Measurements from ENCODE around the gene LMO1. TPM values are rescaled to one million over a fixed set of nuclear protein-coding genes. Genes with fewer than 3 reads are reported as not detected.

Gene LMO1
- total and polyA plus RNA-seq, 8 donors, result 0.65 TPM; not detected in 7

- no peak overlapping the region for H3K27ac ChIP-seq
- DNase-seq, result no peak
These were observed 59.7 kb downstream of the LMO1 start for GRCh38 chr11:8204025-8204424.

GRCh38 chr11:8203414-8203715, 60.3 kb downstream of the LMO1 start:
- H3K36me3 ChIP-seq, result no peaks in the 10 kb centered on the region
- H3K4me1 ChIP-seq, result peaks cover 5 to 24% (median 13%) of the 10 kb centered on the region in 4 donors
- peaks cover 0 to 40% (median 9%) of the 10 kb centered on the region in 3 donors for H3K27me3 ChIP-seq
- DNase-seq, result no peak
- H3K27ac ChIP-seq, result no peak overlapping the region
- H3K4me3 ChIP-seq, result no peak overlapping the region
- WGBS, 5 donors, result 64 to 88% (median 81%) methylated on average over 1 to 2 of the region's 2 CpGs
- no peaks in the 10 kb centered on the region for H3K9me3 ChIP-seq
- TF ChIP-seq POLR2A (IDR thresholded peaks at IDR 0.05) (no peak), POLR2AphosphoS5 (IDR thresholded peaks at IDR 0.05) (no peak), EP300 (IDR thresholded peaks at IDR 0.05) (no peak), CTCF (IDR thresholded peaks at IDR 0.05) (no peak)
- intact Hi-C loops (cut with DNase I; ENCODE audit: low total_unique reads), result no loop called here

More at GRCh38 chr11:8204025-8204424, 59.7 kb downstream of the LMO1 start:
- TF ChIP-seq EP300 (IDR thresholded peaks at IDR 0.05) (no peak), CTCF (IDR thresholded peaks at IDR 0.05) (no peak), POLR2AphosphoS5 (IDR thresholded peaks at IDR 0.05) (no peak), POLR2A (IDR thresholded peaks at IDR 0.05) (no peak)
- H3K36me3 ChIP-seq, result no peaks in the 10 kb centered on the region
- no peaks in the 10 kb centered on the region for H3K9me3 ChIP-seq
- WGBS, 5 donors, result 64 to 79% (median 73%) methylated on average over 5 of the region's 5 CpGs
- peaks cover 5 to 24% (median 13%) of the 10 kb centered on the region in 4 donors for H3K4me1 ChIP-seq
- no peak overlapping the region for H3K4me3 ChIP-seq
- intact Hi-C loops (cut with DNase I; ENCODE audit: low total_unique reads), result no loop called here
- peaks cover 0 to 46% (median 9%) of the 10 kb centered on the region in 3 donors for H3K27me3 ChIP-seq

- whole genome bisulfite sequencing, 5 donors, result 82 to 91% (median 87%) methylated on average over 11 of the region's 11 CpGs
- no peak for DNase-seq
- Histone ChIP-seq H3K36me3 (no peaks in the 10 kb centered on the region), H3K4me3 (no peak overlapping the region), H3K9me3 (no peaks in the 10 kb centered on the region), H3K27ac (no peak overlapping the region), H3K4me1 (peaks cover 5 to 24% (median 13%) of the 10 kb centered on the region in 4 donors), H3K27me3 (peaks cover 0 to 34% (median 9%) of the 10 kb centered on the region in 3 donors)
- TF ChIP-seq CTCF (IDR thresholded peaks at IDR 0.05), result no peak
- no peak for TF ChIP-seq EP300 (IDR thresholded peaks at IDR 0.05)
- no peak for TF ChIP-seq POLR2AphosphoS5 (IDR thresholded peaks at IDR 0.05)
- TF ChIP-seq POLR2A (IDR thresholded peaks at IDR 0.05), result no peak
- intact Hi-C loops (cut with DNase I; ENCODE audit: low total_unique reads), result no loop called here
These were observed 60.9 kb downstream of the LMO1 start for GRCh38 chr11:8202516-8203413.

- H3K27ac ChIP-seq, result no peak overlapping the region
- intact Hi-C loops (cut with DNase I; ENCODE audit: low total_unique reads), result no loop called here
- WGBS, 5 donors, result 47 to 66% (median 56%) methylated on average over 4 of the region's 4 CpGs
- H3K4me3 ChIP-seq, result no peak overlapping the region
- H3K4me1 ChIP-seq, result peaks cover 0 to 14% (median 5%) of the 10 kb centered on the region in 4 donors
- H3K9me3 ChIP-seq, result no peaks in the 10 kb centered on the region
- DNase-seq, result peak in 1 of 2 donors; percentile 53
- H3K36me3 ChIP-seq, result no peaks in the 10 kb centered on the region
- peaks cover 0 to 25% (median 0%) of the 10 kb centered on the region in 3 donors for H3K27me3 ChIP-seq
- TF ChIP-seq EP300 (IDR thresholded peaks at IDR 0.05) (no peak), CTCF (IDR thresholded peaks at IDR 0.05) (no peak), POLR2A (IDR thresholded peaks at IDR 0.05) (no peak), POLR2AphosphoS5 (IDR thresholded peaks at IDR 0.05) (no peak)
These were observed 61.9 kb downstream of the LMO1 start for GRCh38 chr11:8201644-8202365.
